ENCODE data around the gene KRTAP12-1.
"Not testable (repeated sequence)": the region's sequence is repeated elsewhere in the genome, so short reads cannot be mapped to it uniquely, and the experiment has no call there.

Gene KRTAP12-1

DNA sequence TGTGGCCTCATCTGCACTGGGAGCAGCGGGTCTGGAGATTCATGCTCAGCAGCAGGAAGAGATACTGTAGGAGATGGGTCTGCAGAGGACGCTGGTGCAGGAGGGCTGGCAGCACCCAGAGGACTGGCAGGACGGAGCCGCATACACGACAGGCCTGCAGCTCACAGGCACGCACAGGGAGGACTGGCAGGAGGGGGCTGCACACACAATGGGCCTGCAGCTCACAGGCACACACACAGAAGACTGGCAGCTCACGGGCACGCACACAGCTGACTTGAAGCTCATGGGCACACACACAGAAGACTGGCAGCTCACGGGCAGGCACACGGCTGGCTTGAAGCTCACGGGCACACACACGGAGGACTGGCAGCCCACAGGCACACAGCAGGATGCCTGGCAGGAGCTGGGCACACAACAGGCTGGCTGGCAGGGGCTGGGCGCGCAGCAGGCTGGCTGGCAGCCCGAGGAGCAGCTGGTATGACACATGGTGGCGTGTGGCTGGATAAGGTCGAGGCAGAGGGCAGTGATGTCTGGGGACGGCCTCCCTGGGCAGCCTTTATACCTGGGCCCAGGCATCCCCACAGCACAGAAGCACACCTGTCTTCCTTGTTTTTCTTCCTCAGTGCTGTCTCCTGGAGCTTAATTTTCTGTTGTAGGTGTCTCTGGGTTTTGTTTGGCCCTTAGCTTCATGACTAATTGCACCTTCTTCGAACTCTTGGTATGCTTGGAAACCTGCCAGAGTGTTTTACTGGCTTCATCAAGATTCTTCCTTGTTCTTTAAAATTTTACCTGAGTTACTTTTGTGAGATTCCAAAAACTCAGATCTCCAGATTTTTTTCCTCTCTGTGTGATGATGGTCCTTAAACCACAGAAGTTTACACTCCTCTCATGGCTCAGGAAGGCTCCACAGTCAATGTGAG, 15.3 kb downstream of the KRTAP12-1 start, which contains the start of gene KRTAP12-2:
Gene KRTAP12-2 (minus strand): TSS at position 527 of the 920 bp plus-strand sequence. CDS start 41 bp downstream, at position 486.
- Histone ChIP-seq H3K4me3 (IDR thresholded peaks at IDR 0.05; ENCODE audit: insufficient read depth, low read depth, low read length) (no peak within 1 kb of the TSS), H3K4me1 (ENCODE audit: low read depth, poor library complexity, severe bottlenecking) (no peaks in the 10 kb centered on the region), H2AFZ (ENCODE audit: low read depth) (no peak within 1 kb of the TSS), H3K9ac (no peak within 1 kb of the TSS), H3K27me3 (ENCODE audit: insufficient read depth, low read depth) (peaks cover 36% of the 10 kb centered on the region; the same call in 1 of the 2 replicates), H3K4me2 (no peak within 1 kb of the TSS), H4K20me1 (ENCODE audit: insufficient read depth) (no peaks in the 10 kb centered on the region), H3K36me3 (ENCODE audit: insufficient read depth) (no peaks in the 10 kb centered on the region), H3K27ac (no peak within 1 kb of the TSS), H3K79me2 (ENCODE audit: insufficient read depth, low read depth) (no peaks in the 10 kb centered on the region)
- TF ChIP-seq, protein P1, sequence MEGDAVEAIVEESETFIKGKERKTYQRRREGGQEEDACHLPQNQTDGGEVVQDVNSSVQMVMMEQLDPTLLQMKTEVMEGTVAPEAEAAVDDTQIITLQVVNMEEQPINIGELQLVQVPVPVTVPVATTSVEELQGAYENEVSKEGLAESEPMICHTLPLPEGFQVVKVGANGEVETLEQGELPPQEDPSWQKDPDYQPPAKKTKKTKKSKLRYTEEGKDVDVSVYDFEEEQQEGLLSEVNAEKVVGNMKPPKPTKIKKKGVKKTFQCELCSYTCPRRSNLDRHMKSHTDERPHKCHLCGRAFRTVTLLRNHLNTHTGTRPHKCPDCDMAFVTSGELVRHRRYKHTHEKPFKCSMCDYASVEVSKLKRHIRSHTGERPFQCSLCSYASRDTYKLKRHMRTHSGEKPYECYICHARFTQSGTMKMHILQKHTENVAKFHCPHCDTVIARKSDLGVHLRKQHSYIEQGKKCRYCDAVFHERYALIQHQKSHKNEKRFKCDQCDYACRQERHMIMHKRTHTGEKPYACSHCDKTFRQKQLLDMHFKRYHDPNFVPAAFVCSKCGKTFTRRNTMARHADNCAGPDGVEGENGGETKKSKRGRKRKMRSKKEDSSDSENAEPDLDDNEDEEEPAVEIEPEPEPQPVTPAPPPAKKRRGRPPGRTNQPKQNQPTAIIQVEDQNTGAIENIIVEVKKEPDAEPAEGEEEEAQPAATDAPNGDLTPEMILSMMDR (conservative IDR thresholded peaks at IDR 0.05; ENCODE audit: low read depth, low read length), result no peak

DNA sequence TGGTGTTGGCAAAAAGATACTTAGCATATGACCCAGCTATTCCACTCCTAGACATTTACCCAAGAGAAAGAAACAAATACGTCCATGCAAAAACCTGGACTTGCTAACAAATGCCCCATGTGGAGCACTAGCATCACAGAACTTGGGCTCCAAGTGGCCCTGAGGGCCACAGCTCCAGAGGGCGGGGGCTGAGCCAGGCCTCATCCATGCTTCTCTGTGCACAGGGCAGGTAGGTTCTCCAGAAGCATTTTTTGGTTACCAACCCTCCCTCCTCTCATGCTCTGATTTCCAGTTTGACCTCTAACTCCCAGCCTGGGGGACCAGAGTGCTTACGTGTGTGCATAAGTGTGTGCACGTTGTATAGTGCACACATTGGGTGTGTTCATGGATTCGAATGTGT, 17.3 kb downstream of the KRTAP12-1 start:
- no peaks in the 10 kb centered on the region for H3K4me1 ChIP-seq (ENCODE audit: low read depth, poor library complexity, severe bottlenecking)
- H2AFZ ChIP-seq (ENCODE audit: low read depth), result no peak overlapping the region
- TF ChIP-seq, protein P1 (conservative IDR thresholded peaks at IDR 0.05; ENCODE audit: low read depth, low read length), result no peak

DNA sequence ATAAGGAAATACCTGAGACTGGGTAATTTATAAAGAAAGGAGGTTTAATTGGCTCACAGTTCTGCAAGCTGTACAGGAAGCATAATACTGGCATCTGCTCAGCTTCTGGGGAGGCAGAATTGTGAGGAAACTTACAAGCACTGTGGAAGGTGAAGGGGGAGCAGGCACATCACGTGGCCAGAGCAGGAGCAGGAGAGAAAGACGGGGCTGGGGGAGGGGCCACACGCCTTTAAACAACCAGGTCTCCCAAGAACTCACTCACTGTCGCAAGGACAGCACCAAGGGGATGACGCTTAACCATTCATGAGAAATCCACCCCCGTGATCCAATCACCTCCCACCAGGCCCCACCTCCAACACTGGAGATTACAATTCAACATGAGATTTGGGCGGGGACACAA, 20.4 kb downstream of the KRTAP12-1 start:
- H3K9ac ChIP-seq; H3K27ac ChIP-seq; H4K20me1 ChIP-seq (ENCODE audit: insufficient read depth); H3K4me3 ChIP-seq (IDR thresholded peaks at IDR 0.05; ENCODE audit: insufficient read depth, low read depth, low read length); H3K79me2 ChIP-seq (ENCODE audit: insufficient read depth, low read depth); H2AFZ ChIP-seq (ENCODE audit: low read depth); H3K36me3 ChIP-seq (ENCODE audit: insufficient read depth); H3K4me2 ChIP-seq; H3K4me1 ChIP-seq (ENCODE audit: low read depth, poor library complexity, severe bottlenecking): not testable (repeated sequence)
- H3K27me3 ChIP-seq (ENCODE audit: insufficient read depth, low read depth), result peaks cover 27% of the 10 kb centered on the region; the same call in 1 of the 2 replicates

More for the DNA sequence above, 17.3 kb downstream of the KRTAP12-1 start:
- Histone ChIP-seq H3K79me2 (ENCODE audit: insufficient read depth, low read depth) (no peaks in the 10 kb centered on the region), H3K4me3 (IDR thresholded peaks at IDR 0.05; ENCODE audit: insufficient read depth, low read depth, low read length) (no peak overlapping the region), H3K36me3 (ENCODE audit: insufficient read depth) (no peaks in the 10 kb centered on the region), H3K27ac (no peak overlapping the region), H3K27me3 (ENCODE audit: insufficient read depth, low read depth) (peaks cover 39% of the 10 kb centered on the region; the same call in 1 of the 2 replicates), H3K4me2 (no peak overlapping the region), H3K9ac (no peak overlapping the region), H4K20me1 (ENCODE audit: insufficient read depth) (no peaks in the 10 kb centered on the region)

DNA sequence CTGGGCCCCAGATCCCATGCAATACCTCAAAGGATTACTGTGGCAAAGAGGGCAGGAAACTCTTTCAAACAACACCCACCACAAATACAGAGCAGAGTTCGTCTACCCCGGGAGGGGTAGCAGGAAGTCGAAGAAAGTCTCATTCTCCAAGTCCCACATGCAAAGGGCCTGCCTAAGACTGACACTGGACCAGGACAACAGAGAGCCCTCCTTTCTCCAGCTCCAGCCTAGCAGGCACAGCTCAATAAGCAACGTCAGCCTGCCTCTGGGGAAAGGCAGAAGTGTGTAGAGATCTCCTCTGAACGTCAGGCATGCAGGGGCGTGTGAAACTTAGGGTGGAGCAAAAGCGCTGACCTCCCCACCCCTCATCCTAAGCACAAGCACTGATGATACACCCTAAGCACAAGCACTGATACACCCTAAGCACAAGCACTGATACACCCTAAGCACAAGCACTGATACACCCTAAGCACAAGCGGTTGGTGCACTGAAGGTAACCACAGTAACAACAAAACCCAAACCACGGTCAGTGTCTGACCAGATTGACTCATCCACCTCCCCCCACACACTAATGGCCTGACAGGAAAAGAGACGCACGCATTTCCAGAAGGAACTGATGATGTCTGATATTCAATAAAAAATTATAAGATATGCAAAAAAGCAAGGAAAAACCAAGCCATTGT, 22.9 kb downstream of the KRTAP12-1 start:
- Histone ChIP-seq H3K36me3 (ENCODE audit: insufficient read depth) (no peaks in the 10 kb centered on the region), H4K20me1 (ENCODE audit: insufficient read depth) (no peaks in the 10 kb centered on the region), H3K79me2 (ENCODE audit: insufficient read depth, low read depth) (no peaks in the 10 kb centered on the region), H3K9ac (no peak overlapping the region), H2AFZ (ENCODE audit: low read depth) (no peak overlapping the region), H3K27me3 (ENCODE audit: insufficient read depth, low read depth) (peaks cover 30% of the 10 kb centered on the region), H3K4me3 (IDR thresholded peaks at IDR 0.05; ENCODE audit: insufficient read depth, low read depth, low read length) (no peak overlapping the region), H3K27ac (no peak overlapping the region), H3K4me1 (ENCODE audit: low read depth, poor library complexity, severe bottlenecking) (no peaks in the 10 kb centered on the region), H3K4me2 (no peak overlapping the region)
- TF ChIP-seq, protein P1 (conservative IDR thresholded peaks at IDR 0.05; ENCODE audit: low read depth, low read length), result no peak

Data from KMS-11 (cell line).